Activated CD8-positive, alpha-beta memory T cell treated with anti-CD3 and anti-CD28 coated beads, Interleukin-2, amount 50 U/mL, for 24 hours (primary cell): ENCODE measurements around the gene EPB41L4A.
"Not testable (repeated sequence)": the region's sequence is repeated elsewhere in the genome, so short reads cannot be mapped to it uniquely, and the experiment has no call there.

Experiments used
- DNase-seq: peaks from one replicate; pipeline ENCODE4 v3.0.0-alpha.2; 2020; ENCODE audit errors: extremely low read depth

Gene EPB41L4A

DNA sequence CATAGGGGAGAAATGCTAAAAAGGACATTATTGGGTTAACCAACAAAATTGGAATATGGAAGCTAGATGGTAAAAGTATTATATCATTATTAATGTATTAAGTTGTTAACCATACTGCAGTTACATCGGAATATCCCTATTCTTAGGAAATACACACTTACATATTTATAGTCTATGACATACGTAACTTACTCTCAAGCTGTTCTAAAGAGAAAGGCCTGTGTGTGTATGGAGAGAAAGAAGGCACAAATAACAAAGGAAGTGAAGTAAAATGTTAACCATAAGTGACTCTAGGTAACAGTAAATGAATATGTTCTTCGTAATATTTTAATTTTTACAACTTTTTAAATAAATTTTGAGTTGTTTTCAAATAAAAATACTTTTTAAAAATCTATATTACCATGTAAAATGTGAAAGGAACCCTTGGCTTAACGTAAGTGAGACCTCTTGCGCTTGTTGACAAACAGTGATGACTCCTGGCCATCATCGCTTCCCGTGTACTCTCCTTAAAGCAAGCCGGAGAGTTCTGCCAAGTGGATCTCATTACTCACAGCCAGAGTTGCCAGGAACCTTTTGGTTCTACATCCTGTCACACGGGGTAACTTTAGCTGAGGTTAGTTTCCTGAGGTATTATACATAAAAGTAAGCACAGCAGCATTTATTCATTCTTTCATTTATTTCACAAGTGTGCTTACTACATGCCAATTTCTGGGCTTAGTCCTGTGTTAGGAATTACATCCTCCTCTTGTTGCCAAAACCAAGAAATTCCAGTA lies 165.4 kb downstream of the EPB41L4A start:
- DNase-seq, result no peak

DNA sequence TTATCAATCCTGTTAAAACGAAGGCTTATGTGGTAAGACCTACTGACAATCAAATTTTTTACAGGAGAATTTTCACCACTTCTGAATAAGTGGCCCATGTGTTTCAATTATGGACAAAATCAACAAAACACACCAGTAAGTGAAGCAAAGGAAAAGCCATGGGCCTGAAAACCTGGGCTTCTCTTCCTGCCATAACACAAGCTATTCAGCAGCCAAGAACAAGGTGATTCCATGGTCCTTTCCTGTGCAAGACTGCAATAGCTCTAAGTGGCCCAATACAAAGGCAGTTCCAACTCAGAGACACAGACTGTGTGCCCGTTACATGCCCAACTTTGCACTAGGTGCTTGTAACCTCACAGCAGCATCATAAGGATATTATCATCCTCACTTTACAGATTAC lies 168.5 kb downstream of the EPB41L4A start:
- no peak for DNase-seq

DNA sequence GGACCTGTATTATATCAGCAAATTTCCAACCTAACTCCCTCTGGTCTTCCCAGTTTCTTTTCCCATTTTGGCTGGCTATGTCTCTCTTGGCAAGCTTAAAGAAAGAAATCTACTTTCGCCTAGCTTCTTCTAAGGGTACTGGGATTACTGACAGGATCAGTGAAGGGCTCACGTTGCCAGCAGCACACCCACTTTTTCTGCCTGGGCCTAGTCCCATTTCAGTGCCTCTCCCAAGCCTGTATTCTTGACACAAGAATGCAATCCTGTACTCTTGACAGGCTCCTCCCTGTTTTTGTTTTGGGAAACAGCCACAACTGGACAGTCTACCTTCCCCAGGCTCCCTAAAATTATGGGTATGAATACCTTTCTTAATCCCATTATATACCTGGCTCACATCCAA lies 170.5 kb downstream of the EPB41L4A start:
- DNase-seq, result no peak

DNA sequence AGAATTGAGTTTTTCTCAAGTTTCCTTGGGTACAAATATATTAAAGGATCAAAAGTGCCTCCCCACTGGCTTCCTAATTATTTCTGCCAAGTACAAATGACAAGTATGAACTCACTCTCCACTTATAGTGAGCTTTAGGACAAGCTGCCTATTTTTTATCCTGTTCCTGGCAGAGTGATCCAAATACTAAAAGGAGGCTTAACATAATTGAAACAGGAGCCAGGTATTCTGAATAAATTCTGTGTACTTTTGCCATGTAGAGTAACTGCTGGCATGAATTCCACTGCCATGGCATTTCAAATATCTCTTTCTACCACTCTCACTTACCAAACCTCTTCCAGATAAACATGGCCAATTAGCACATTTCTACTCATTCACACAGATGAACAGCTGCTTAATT lies 171.1 kb downstream of the EPB41L4A start:
- DNase-seq, result no peak

DNA sequence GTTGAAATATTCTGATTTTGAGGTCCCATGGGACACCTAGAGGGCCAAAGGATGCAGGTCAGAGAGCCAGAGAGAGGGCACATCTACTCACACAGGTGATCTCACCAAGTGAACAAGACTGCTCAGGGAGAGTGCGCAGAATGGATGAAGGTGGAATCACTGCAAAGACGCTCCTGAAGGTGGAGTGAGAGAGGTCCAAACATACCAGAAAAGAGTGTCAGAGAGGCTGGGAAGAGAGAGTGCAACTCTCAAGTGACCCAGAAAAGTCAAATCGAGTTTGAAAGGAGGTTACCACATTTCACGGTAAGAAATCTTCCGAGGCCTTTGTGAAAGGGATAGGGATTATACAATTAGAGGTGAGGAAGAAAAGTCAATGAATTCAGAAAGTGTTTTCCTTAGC lies 173.4 kb downstream of the EPB41L4A start:
- DNase-seq, result no peak

DNA sequence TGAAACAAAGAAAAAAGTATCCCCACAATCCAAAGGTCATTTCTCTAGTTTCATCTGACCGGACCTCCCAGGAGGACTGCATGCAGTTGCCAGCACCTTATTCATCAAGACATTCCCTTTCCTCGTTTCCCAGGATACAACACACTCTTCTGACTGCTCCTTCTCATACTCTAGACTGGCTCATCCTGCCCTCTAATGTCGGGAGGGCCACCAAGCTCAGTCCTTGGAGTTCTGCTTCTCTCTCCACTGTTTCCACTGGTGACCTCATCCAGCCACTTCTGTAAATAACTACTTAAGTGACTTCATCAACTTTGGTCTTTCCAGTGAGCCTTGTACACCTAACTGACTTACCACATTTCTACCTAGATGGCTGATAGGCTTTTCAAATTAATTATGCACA lies 179.1 kb downstream of the EPB41L4A start:
- no peak for DNase-seq

DNA sequence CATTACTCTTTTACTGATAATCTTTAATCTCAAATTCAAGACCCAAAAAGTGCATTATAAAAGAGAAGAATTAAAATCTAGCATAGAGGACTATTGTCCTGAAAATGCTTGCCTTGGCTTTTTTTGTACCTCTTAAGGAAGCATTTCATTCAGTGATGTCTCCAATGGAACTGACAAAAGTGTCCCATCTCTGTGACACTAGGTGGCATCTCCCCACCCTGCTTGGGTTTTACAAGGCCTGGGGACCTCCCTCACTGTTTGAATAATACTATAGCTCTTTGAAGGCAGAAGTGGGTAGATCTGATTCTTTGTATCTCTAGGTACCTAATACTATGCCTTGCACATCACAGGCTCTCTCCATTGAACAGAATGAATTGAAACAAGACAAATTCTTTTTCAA lies 180.6 kb downstream of the EPB41L4A start:
- DNase-seq, result no peak

DNA sequence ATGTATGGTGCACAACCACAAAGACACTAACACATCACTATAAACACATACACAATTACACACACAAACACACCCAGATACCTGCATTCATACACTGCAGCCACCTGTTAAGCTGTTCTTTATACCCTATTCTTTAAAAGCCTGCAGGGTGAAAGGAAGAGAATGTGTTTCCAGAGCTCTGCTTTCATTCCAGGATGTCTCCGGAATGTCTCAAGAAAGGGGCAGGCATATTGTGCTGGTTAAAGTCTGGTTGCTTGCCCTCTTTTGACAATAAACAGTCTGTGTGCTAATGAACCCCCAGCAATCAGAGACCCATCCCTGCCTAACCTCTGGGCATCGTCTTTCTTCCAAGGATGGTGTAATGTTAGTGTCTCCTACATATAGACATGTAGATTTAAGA lies 181.6 kb downstream of the EPB41L4A start:
- no peak for DNase-seq

DNA sequence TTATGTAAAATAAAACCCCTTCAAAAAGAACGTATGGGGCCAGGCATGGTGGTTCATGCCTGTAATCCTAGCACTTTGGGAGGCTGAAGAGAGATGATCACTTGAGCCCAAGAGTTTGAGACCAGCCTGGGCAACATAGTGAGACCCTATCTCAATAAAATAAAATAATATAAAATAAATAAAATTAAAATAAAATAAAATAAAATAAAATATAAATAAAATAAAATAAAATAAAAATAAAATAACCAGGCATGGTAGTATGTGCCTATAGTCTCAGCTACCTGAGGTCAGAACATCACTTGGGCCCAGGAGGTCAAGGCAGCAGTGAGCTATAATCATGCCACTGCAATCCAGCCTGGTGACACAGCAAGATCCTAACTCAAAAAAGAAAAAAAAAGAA lies 185.1 kb downstream of the EPB41L4A start:
- DNase-seq, result no peak

DNA sequence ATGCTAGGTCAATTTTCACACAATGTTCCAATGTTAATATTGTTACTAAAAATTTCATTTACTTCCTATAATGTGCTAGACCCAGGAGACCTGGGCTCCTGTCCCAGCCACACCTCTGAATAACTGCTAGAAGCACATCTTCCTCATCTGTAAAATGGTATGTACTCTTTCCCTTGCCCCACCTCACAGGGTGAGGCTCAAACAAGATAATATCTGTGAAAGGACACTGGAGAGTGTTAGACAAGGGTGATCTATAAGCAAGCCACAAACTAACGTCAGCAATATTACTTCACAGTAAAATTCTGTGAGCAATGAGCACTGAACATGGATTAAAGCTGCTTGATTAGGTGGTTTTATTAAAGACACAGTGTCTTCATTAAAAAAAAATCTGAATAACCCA lies 186.4 kb downstream of the EPB41L4A start:
- DNase-seq, result no peak

DNA sequence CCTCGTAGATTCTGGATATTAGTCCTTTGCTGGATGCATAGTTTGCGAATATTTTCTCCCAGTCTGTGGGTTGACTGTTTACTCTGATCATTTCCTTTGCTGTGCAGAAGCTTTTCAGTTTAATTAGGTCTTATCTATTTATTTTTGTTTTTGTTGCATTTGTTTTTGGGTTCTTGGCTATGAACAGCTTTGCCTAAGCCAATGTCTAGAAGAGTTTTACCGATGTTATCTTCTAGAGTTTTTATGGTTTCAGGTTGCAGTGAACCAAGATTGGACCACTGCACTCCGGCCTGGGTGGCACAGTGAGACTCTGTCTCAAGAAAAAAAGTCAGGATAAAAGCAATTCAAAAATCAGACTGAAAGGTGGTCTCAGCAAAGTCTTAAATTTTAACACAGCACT lies 188.5 kb downstream of the EPB41L4A start:
- DNase-seq, result no peak

DNA sequence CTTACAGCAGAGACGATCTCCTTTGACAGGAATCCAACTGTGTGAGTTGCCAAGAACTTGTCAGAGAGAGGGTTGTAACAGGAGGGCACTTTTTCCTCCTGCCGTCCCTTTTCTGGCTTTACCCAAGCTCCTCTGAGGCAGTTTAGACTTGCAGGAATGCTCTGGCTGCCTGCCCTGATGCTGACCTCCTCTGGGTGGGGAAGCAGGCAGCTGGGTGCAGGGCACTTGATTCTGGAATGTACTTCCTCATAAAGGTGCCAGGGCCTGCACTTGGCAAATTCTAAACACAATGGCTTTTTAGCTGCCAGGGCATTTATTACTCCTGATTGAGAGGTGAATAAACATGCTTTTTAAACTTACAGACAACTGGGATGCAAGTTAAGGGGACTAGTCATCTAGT lies 190.4 kb downstream of the EPB41L4A start:
- DNase-seq, result no peak

DNA sequence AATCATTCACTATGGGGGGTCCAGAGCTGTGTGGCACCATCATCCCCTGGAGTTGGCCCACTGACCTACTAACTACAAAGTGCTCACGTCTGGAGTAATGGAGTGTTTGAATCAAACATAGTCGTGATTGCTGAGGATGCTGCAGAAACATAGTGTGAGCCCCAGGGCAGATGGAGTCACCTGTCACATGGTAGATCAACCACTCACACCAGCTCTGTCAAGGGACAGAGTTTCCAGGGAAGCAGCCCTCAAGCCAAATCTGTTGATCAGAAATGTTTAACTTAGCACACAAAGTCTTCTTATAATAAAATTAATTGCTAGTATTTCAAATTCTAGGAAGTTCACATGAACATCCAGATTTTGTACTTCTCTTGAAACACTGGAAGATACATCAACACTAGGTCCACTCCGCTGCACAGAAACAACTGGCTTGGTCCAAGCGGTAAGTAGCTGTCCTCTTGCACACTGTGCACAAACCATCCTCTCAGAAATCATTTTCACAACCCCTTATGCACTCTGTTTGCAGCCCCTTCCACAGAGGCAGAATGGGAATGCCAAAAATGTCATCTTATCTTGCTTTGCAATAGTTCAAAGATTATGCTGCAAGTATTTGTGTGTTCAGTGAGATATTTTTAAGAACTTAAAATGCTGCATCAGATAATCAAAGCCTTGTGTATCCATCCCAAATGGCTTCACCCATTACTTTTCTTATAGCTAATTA lies 191.0 kb downstream of the EPB41L4A start:
- no peak for DNase-seq

DNA sequence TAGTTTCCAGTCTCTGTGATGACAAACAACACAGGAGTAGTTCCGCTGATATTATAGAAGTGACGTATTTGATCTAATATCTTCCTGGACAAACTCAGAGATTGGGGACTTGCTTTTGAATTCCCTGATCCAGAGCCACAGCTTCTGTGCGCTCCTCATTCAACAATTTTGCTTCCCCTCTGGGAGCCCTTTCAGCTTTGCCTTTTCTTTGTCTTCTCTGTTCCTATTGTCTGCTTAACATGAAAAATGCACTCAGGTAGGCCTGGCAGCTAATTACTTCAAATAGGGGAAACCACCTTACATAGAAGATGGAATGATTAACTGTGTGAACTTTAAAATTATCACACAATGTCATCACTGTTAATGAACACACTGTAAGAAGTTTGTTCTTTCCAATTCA lies 192.9 kb downstream of the EPB41L4A start:
- DNase-seq, result no peak

DNA sequence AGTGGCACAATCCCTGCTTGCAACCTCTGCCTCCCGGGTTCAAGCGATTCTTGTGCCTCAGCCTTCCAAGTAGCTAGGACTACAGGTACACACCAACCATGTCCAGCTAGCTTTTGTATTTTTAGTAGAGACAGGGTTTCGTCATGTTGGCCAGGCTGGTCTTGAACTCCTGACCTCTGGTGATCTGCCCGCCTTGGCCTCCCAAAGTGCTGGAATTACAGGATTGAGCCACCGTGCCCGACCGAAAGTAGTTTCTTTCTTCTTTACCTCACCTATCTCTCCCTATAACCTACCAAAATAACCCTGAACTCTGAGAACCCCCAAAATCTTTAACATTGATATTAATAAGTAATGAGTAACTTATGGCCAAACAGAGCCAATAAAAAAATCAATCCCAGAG lies 196.1 kb downstream of the EPB41L4A start:
- DNase-seq, result not testable (repeated sequence)

DNA sequence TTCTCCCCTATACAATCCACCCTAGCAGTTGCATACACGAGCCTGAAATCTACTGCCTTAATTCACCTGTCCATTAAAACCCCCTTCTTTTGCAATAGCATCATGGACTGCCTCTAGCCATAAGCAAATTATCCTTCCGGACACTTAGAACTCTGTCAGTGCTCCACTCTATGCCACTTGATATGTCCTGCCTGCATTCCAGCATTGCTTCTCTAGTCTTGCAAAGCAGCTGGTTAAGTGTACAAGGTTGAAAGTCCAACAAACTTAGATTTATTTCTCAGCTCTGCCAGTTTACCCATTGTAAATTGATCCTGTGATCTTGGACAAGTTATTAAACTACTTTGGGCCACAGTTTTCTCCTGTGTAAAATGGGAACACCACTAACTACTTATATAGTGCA lies 197.9 kb downstream of the EPB41L4A start:
- no peak for DNase-seq

DNA sequence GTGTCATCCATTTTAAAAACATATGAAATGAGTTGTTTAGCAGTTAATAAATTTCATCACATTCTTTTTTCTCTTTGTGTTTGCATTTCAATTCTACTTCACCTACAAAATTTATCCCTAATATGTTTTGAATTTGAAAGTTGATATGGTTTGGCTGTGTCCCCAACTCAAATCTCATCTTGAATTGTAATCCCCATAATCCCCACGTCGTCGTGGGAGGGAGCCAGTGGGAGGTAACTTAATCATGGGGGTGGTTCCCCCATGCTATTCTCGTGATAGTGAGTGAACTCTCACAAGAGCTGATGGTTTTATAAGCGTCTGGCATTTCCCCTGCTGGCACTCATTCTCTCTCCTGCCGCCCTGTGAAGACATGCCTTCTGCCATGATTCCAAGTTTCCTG lies 200.1 kb downstream of the EPB41L4A start:
- no peak for DNase-seq

DNA sequence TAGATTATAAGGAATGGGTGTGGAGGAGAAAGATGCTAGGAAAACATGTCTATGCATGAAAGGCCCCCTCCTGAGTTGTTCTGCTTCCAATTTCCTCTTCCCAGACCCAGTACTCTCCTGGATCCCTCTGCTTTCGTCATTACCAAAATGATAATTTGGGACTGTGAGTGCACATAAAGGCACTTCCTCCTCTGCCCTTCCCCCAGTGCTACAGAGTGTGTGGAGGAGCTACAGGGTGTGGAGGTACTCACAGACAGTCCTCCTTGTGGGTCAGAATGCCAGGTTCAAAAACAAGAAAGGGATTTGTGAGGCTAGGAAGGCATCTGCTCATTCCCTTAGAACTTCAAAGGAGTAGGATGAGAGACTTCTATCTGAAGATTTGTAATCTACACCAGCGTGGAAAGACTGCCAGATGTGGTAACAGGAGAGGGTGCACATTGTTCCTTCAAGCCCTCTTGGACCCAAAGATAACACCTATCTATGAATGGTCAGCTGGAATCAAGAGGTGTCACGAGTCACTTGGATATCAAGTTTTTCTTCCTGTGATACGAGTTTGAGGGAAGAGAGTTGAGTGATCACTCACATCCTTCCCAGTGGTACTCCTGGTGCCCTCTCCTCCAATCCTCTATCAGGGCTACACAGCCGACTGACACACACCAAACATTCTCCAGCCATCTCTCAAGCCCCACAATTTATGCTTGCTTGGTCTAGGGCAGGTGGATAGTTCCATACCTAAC lies 201.1 kb downstream of the EPB41L4A start:
- no peak for DNase-seq

DNA sequence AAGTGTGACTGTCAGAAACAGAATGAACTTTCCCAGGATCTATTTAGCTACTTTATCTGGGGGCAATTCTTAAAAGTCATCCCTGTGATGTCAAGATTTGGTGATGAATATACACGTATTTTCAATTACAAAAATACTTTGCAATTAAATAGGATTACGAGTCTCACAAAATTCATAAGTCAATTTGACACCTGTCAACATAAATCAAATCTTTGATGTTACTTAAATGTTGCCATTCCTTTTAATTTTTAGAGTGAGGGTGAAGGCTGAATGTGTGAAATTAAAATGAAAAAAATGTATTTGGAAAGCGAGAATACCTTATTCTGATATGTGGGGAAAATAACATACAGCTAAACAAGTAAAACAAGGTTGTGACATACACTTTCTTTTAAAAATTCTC lies 202.9 kb downstream of the EPB41L4A start:
- no peak for DNase-seq

DNA sequence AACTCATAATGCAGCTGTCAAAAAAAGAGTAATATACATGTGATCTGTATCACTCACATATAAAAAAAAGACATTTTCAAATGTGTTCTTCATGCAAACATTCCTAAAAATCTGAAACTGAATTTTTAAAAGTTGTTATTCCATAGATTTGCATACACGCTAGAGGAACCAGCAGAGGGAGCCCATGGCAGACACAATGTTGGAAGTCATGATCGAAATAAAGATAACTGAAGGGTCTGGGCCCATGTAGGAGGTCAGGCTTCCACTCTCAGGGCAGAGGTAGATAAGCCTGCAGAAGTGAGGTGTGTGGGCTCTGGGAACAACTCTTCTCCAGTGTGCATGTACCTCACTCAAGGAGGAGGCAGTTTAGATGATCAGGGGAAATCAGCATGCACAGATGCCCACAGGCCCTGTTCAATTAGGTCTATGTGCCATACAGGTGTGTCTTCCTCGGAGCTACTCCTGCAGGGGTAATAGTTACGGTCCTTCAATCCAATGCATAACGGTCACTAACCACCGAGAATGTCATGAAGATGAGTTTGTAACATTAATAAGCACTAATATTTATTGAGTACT lies 208.6 kb downstream of the EPB41L4A start:
- no peak for DNase-seq

DNA sequence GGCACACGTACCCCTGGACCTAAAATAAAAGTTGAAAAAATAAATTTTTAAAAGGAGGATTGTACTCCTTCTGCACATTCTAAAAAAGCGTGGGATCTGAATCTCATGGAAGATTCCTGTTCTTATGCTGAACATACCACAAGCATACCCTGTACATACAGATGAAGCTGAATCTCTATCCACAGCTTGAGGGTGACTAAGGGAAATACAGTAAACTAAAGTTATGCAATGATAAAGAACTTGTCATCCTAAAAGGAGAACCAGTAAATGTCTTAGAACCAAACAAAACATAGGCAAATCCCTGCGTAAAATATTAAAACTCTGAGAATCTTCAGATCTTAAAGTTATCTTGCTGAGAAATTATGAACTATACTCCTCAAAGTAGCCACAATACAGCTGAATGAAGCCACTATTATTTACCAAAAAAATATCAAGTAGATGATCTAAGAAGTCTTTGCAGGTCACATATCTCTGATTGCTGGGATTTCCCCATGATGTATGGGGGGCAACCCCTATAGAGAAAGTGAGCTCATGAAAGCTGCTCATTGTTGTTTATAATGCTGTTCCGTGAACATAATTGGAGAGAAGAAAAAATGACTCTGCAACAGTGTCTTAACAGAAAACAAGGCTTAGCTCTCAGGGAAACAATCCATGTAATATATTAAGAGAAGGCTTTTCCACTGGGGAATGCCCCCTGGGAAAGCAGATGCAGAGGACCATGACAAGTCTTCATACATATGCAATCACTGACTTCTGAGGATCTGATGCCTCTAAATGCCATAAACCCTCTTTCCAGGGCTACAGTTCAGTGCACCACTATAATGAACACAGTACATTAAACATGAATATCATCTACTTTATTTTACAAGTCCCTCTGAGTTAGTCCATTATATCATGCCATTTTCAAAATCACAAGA lies 210.1 kb downstream of the EPB41L4A start:
- no peak for DNase-seq
